ENCODE data around the gene UXT.

UXT gene

DNA sequence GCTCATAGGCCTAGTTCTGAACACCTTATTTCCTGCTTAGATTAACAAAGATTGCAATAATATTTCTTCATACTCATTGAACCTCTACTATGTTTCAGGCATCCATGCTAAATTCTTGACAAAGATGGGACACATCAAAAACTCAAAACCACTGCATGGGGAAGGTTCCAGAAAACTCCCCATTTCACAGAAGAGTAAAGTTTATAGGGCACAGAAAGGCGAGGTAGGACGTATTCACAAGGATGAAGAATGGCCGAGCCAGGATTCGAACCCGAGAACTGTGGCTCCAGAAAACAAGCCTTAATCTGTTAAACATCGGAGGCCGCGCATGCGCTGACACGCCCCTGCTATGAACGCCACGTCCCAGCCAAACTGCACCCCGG, 688 bp downstream of the UXT start:
- H3K4me3 ChIP-seq (ENCODE audit: insufficient read depth in 1 of 2, low read depth in 1 of 2, low read length in 2 of 2): peak overlapping the region in 1 of 2 experiments; percentile 79
- DNase-seq: no peak
- H2BK120ac ChIP-seq (ENCODE audit: low read depth, low read length): no peak overlapping the region
- H3K4me2 ChIP-seq (ENCODE audit: low read length, poor library complexity, severe bottlenecking): peak overlapping the region; percentile 16
- H4K8ac ChIP-seq (ENCODE audit: low read length): no peak overlapping the region
- H4K91ac ChIP-seq (ENCODE audit: low read length): no peak overlapping the region
- H3K14ac ChIP-seq (ENCODE audit: low read length in 2 of 2): no peak overlapping the region
- peaks cover 1% of the 10 kb centered on the region for H3K4me1 ChIP-seq (ENCODE audit: control insufficient read depth, insufficient read depth, low read depth, low read length)
- H3K27ac ChIP-seq (ENCODE audit: low read length, poor library complexity, severe bottlenecking): peak overlapping the region; percentile 84
- no peak overlapping the region for H3K4ac ChIP-seq (ENCODE audit: low read depth in 1 of 2, low read length in 2 of 2)
- H2BK15ac ChIP-seq (ENCODE audit: low read depth, poor library complexity, severe bottlenecking): no peak overlapping the region
- H2AK5ac ChIP-seq (ENCODE audit: low read length, severe bottlenecking): no peak overlapping the region
- H2BK12ac ChIP-seq (ENCODE audit: low read length in 2 of 2): no peak overlapping the region
- H3K79me1 ChIP-seq (replicated peaks; ENCODE audit: low read length, poor library complexity, severe bottlenecking): peaks cover 3% of the 10 kb centered on the region
- H3K36me3 ChIP-seq (ENCODE audit: control insufficient read depth in 1 of 2, insufficient read depth in 2 of 2, low read depth in 1 of 2, low read length in 2 of 2): peaks cover 6 to 31% of the 10 kb centered on the region in 2 experiments
- no peak overlapping the region for H3K23ac ChIP-seq (ENCODE audit: low read length in 2 of 2)
- 2% methylated on average over 13 of the region's 13 CpGs for WGBS
- peak overlapping the region; percentile 98 for H3K9ac ChIP-seq (ENCODE audit: low read length)
- H2AFZ ChIP-seq (ENCODE audit: low read depth, low read length): no peak overlapping the region
- H2BK5ac ChIP-seq (ENCODE audit: low read depth, low read length, poor library complexity, severe bottlenecking): no peak overlapping the region
- no peaks in the 10 kb centered on the region for H3K9me3 ChIP-seq (ENCODE audit: control insufficient read depth, low read length)
- no peak overlapping the region for H3K18ac ChIP-seq (ENCODE audit: low read depth in 1 of 2, low read length in 2 of 2)
- peaks cover 0 to 5% of the 10 kb centered on the region in 2 experiments for H3K27me3 ChIP-seq (ENCODE audit: control insufficient read depth in 1 of 2, insufficient read depth in 1 of 2, low read length in 2 of 2)

DNA sequence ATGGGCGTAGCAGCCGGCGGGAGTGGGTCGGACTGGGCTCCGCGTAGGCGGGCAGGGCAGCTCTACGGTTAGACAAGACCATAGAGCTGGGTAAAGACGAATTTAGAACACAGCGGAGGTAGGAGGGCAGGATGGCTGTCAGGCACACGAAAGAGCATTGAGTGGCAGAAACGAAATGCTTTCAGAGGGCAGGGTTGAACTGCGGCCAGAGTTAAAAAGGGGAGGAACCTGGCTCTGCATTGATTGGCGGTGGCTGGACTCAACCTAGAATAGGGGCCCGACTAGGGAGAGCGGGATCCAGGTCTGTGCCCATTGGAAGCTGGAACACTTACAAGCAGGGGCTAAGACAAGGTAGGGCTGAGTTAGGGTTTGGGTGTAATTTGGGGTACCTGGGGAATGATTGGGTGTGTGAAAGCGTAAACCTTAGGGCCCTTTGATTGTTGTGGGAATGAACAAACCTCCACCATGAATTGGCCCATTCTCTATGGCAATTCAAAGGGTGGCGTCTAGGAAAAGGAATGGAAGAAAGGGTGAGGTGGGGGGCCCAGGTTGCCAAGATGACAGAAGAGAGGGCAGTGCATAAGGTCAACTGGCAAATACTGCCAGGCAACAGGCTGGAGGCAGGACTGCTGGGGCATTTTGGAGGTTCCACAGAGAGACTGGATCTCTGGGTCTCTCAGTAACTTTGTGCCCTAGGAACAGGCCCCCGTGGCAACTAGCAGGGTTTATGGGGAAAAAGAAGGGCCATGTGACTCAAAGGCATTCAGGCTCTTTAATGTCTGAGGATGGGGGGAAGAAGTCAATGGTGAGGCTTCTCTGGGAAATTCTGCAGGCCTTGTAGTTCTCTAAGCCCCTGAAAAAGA, 7.7 kb downstream of the UXT start:
- peaks cover 10% of the 10 kb centered on the region for H3K4me1 ChIP-seq (ENCODE audit: control insufficient read depth, insufficient read depth, low read depth, low read length)
- 20% methylated on average over 19 of the region's 19 CpGs for WGBS
- H3K27me3 ChIP-seq (ENCODE audit: control insufficient read depth in 1 of 2, insufficient read depth in 1 of 2, low read length in 2 of 2): peaks cover 0 to 8% of the 10 kb centered on the region in 2 experiments
- H3K4me2 ChIP-seq (ENCODE audit: low read length, poor library complexity, severe bottlenecking): peak overlapping the region; percentile 63
- H3K9ac ChIP-seq (ENCODE audit: low read length): peak overlapping the region; percentile 72
- no peak overlapping the region for H3K4ac ChIP-seq (ENCODE audit: low read depth in 1 of 2, low read length in 2 of 2)
- H3K79me1 ChIP-seq (replicated peaks; ENCODE audit: low read length, poor library complexity, severe bottlenecking): peaks cover 1% of the 10 kb centered on the region
- no peak overlapping the region for H4K8ac ChIP-seq (ENCODE audit: low read length)
- no peak overlapping the region for H2AFZ ChIP-seq (ENCODE audit: low read depth, low read length)
- no peak for DNase-seq
- no peak overlapping the region for H2BK12ac ChIP-seq (ENCODE audit: low read length in 2 of 2)
- no peak overlapping the region for H3K14ac ChIP-seq (ENCODE audit: low read length in 2 of 2)
- peaks cover 8 to 41% of the 10 kb centered on the region in 2 experiments for H3K36me3 ChIP-seq (ENCODE audit: control insufficient read depth in 1 of 2, insufficient read depth in 2 of 2, low read depth in 1 of 2, low read length in 2 of 2)
- H2BK120ac ChIP-seq (ENCODE audit: low read depth, low read length): no peak overlapping the region
- no peak overlapping the region for H2BK15ac ChIP-seq (ENCODE audit: low read depth, poor library complexity, severe bottlenecking)
- H3K9me3 ChIP-seq (ENCODE audit: control insufficient read depth, low read length): no peaks in the 10 kb centered on the region
- peak overlapping the region in 1 of 2 experiments; percentile 50 for H3K18ac ChIP-seq (ENCODE audit: low read depth in 1 of 2, low read length in 2 of 2)
- H3K4me3 ChIP-seq (ENCODE audit: insufficient read depth in 1 of 2, low read depth in 1 of 2, low read length in 2 of 2): peak overlapping the region; percentile 26 to 73
- no peak overlapping the region for H2AK5ac ChIP-seq (ENCODE audit: low read length, severe bottlenecking)
- peak overlapping the region; percentile 9 for H2BK5ac ChIP-seq (ENCODE audit: low read depth, low read length, poor library complexity, severe bottlenecking)
- H4K91ac ChIP-seq (ENCODE audit: low read length): no peak overlapping the region
- H3K27ac ChIP-seq (ENCODE audit: low read length, poor library complexity, severe bottlenecking): peak overlapping the region; percentile 72
- no peak overlapping the region for H3K23ac ChIP-seq (ENCODE audit: low read length in 2 of 2)

DNA sequence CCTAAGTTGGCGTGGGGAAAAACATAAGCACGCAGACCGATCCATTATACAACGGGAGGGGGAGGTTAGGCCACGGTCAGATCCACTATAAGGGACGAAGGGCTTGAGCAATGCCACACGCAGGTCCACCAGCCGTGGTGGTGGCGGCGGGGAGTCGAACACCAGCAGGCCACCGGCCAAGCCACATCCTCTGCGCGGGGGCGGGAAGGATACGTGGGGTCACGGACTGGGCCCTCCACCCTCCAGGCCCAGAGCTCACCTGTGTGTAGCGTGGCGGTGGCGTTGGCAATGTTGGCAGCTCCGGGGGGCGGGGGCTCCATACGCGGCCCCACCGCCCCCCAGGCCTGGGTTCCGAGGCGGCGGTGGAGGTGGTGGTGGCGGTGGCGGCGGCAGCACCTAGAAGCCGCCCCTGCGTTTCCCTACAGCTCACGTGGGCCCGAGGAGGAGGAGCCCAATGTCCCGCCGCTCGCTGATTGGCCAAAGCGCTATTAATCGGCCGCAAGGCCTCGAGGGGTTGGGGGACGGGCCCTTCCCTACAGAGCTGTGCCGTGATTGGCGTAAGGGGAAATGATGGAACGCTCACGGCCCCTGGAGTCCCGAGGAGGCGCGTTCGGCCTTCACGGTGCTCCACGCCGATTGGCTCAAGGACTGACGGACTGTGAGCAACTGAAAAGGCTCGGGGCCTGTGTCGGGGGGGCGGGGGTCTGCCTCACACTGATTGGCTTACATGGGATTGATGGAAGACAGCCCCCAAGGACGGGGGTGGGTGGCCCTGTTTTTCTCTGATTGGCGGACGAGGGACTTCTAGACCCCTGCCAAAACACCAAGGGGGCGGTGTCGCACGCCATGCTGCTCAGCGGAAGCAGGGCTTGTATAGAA, 8.6 kb downstream of the UXT start, which contains the start of gene ELK1:
Gene ELK1, minus strand, starts transcription at position 400 of the 879 bp plus-strand sequence. CDS start 9,122 bp downstream, outside the sequence.
- Histone ChIP-seq H3K9me3 (ENCODE audit: control insufficient read depth, low read length) (no peaks in the 10 kb centered on the region), H2BK15ac (ENCODE audit: low read depth, poor library complexity, severe bottlenecking) (peak within 1 kb of the TSS; percentile 28), H3K14ac (ENCODE audit: low read length in 2 of 2) (peak within 1 kb of the TSS in 1 of 2 experiments; percentile 81), H3K18ac (ENCODE audit: low read depth in 1 of 2, low read length in 2 of 2) (peak within 1 kb of the TSS; percentile 83 to 90), H3K4ac (ENCODE audit: low read depth in 1 of 2, low read length in 2 of 2) (peak within 1 kb of the TSS in 1 of 2 experiments; percentile 75), H3K23ac (ENCODE audit: low read length in 2 of 2) (no peak within 1 kb of the TSS), H2BK12ac (ENCODE audit: low read length in 2 of 2) (no peak within 1 kb of the TSS), H3K9ac (ENCODE audit: low read length) (peak within 1 kb of the TSS; percentile 89), H2AFZ (ENCODE audit: low read depth, low read length) (peak within 1 kb of the TSS; percentile 27), H3K36me3 (ENCODE audit: control insufficient read depth in 1 of 2, insufficient read depth in 2 of 2, low read depth in 1 of 2, low read length in 2 of 2) (peaks cover 2 to 32% of the 10 kb centered on the region in 2 experiments), H4K8ac (ENCODE audit: low read length) (no peak within 1 kb of the TSS), H3K79me1 (replicated peaks; ENCODE audit: low read length, poor library complexity, severe bottlenecking) (peaks cover 1% of the 10 kb centered on the region), H3K4me1 (ENCODE audit: control insufficient read depth, insufficient read depth, low read depth, low read length) (peaks cover 11% of the 10 kb centered on the region), H3K27me3 (ENCODE audit: control insufficient read depth in 1 of 2, insufficient read depth in 1 of 2, low read length in 2 of 2) (peaks cover 0 to 3% of the 10 kb centered on the region in 2 experiments), H3K4me2 (ENCODE audit: low read length, poor library complexity, severe bottlenecking) (peak within 1 kb of the TSS; percentile 63), H2BK5ac (ENCODE audit: low read depth, low read length, poor library complexity, severe bottlenecking) (peak within 1 kb of the TSS; percentile 9), H2AK5ac (ENCODE audit: low read length, severe bottlenecking) (no peak within 1 kb of the TSS), H4K91ac (ENCODE audit: low read length) (peak within 1 kb of the TSS; percentile 80), H3K4me3 (ENCODE audit: insufficient read depth in 1 of 2, low read depth in 1 of 2, low read length in 2 of 2) (peak within 1 kb of the TSS; percentile 80 to 82), H2BK120ac (ENCODE audit: low read depth, low read length) (peak within 1 kb of the TSS; percentile 19), H3K27ac (ENCODE audit: low read length, poor library complexity, severe bottlenecking) (peak within 1 kb of the TSS; percentile 72)
- under 1% methylated on average over 47 of the region's 65 CpGs for WGBS
- peak; percentile 99 for DNase-seq

Measured in mesenchymal stem cell (in vitro differentiated cells and primary cell).